Pulmonary artery endothelial cell (primary cell): Measurements from ENCODE around the gene NLN. TPM values are rescaled to one million over a fixed set of nuclear protein-coding genes. Genes with fewer than 3 reads are reported as not detected.
"Not testable (repeated sequence)": the region's sequence is repeated elsewhere in the genome, so short reads cannot be mapped to it uniquely, and the experiment has no call there.

ENCODE experiments used
- DNase-seq: peaks from one replicate; pipeline ENCODE4 v3.0.0-alpha.2; 2011; ENCODE audit warnings: low read depth, low spot score
- total RNA-seq: library from RNA; depleted of rRNA; stranded (reverse); fragments of >200 nt; gene quantifications from 2 replicates; pipeline ENCODE4 v1.2.3, GENCODE V29; 2014

NLN gene
- total RNA-seq, 1 donor from 2014 or later: 46.0 TPM

- no peak for DNase-seq
These were observed 109.3 kb downstream of the NLN start for GRCh38 chr5:65831276-65831675.

- DNase-seq: no peak
These were observed 110.1 kb downstream of the NLN start for GRCh38 chr5:65832152-65832551.

GRCh38 chr5:65832603-65833228 is 110.7 kb downstream of the NLN start:
- no peak for DNase-seq

GRCh38 chr5:65833780-65834179 is 111.8 kb downstream of the NLN start:
- DNase-seq: no peak

- no peak for DNase-seq
These were observed 112.3 kb downstream of the NLN start for GRCh38 chr5:65834306-65834705.

- no peak for DNase-seq
These were observed 113.2 kb downstream of the NLN start for GRCh38 chr5:65835191-65835590.

- no peak for DNase-seq
These were observed 115.1 kb downstream of the NLN start for GRCh38 chr5:65837139-65837538.

GRCh38 chr5:65839170-65839569 is 117.2 kb downstream of the NLN start:
- not testable (repeated sequence) for DNase-seq

GRCh38 chr5:65840071-65840470 is 118.1 kb downstream of the NLN start:
- DNase-seq: no peak

GRCh38 chr5:65844763-65845162 is 122.8 kb downstream of the NLN start:
- DNase-seq: not testable (repeated sequence)

- no peak for DNase-seq
These were observed 124.1 kb downstream of the NLN start for GRCh38 chr5:65846101-65846500.

- not testable (repeated sequence) for DNase-seq
These were observed 125.0 kb downstream of the NLN start for GRCh38 chr5:65847019-65847418.

- not testable (repeated sequence) for DNase-seq
These were observed 127.9 kb downstream of the NLN start for GRCh38 chr5:65849918-65850317.

- no peak for DNase-seq
These were observed 132.9 kb downstream of the NLN start for GRCh38 chr5:65854925-65855324.

GRCh38 chr5:65855766-65856315 is 133.8 kb downstream of the NLN start:
- no peak for DNase-seq

GRCh38 chr5:65856520-65856919 is 134.5 kb downstream of the NLN start:
- DNase-seq: no peak

GRCh38 chr5:65858316-65858715 is 136.3 kb downstream of the NLN start:
- DNase-seq: no peak

GRCh38 chr5:65861830-65862241 is 139.8 kb downstream of the NLN start:
- DNase-seq: no peak

- DNase-seq: no peak
These were observed 140.4 kb downstream of the NLN start for GRCh38 chr5:65862384-65862783.

- no peak for DNase-seq
These were observed 141.7 kb downstream of the NLN start for GRCh38 chr5:65863747-65864146.

- DNase-seq: no peak
These were observed 145.0 kb downstream of the NLN start for GRCh38 chr5:65866837-65867521.

GRCh38 chr5:65867542-65868195 is 145.7 kb downstream of the NLN start:
- DNase-seq: no peak
